Measurements from ENCODE around the gene RECQL5. TPM values are rescaled to one million over a fixed set of nuclear protein-coding genes. Genes with fewer than 3 reads are reported as not detected.

The RECQL5 gene
- polyA plus RNA-seq, 1 experiment: 9.3 TPM

DNA sequence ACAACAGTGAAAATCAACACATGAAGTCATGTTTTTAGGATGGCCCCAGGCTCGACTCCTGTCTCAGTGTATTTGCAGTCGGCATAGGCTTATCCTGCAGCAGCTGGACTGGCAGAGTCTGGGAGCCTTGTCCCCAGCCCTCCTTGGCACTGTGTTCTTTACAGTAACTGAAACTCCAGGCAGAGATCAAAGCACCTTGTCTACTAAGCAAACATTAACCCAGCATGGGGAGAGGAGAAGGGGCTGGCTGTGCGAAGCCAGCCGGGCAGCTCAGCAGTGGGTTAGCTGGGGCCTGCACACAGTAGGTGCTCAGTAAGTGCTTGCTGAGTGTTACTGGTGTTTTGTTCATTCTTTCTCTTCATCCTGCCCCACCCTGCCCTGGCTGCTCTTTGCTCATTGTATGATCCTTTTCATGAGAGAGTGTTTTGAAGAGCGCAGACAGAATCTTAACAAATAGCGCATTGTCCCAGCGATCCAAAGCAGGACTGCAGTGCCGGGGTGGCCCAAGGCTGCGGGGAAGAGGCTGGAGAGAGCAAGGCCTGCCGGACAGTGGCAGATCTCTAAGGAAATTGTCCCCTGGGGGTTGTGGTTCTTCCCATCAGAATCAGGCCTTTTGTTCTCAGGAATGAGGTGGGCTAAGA, 30.8 kb upstream of the RECQL5 start:
- Histone ChIP-seq H3K27me3 (ENCODE audit: control insufficient read depth, insufficient read depth, low read length) (no peaks in the 10 kb centered on the region), H3K9me3 (ENCODE audit: control insufficient read depth, insufficient read depth, low read length) (no peaks in the 10 kb centered on the region; the same call in 1 of the 2 replicates), H3K27ac (ENCODE audit: low read depth, low read length) (no peak overlapping the region), H3K4me3 (ENCODE audit: low read depth, low read length) (no peak overlapping the region)
- TF ChIP-seq, protein P1, sequence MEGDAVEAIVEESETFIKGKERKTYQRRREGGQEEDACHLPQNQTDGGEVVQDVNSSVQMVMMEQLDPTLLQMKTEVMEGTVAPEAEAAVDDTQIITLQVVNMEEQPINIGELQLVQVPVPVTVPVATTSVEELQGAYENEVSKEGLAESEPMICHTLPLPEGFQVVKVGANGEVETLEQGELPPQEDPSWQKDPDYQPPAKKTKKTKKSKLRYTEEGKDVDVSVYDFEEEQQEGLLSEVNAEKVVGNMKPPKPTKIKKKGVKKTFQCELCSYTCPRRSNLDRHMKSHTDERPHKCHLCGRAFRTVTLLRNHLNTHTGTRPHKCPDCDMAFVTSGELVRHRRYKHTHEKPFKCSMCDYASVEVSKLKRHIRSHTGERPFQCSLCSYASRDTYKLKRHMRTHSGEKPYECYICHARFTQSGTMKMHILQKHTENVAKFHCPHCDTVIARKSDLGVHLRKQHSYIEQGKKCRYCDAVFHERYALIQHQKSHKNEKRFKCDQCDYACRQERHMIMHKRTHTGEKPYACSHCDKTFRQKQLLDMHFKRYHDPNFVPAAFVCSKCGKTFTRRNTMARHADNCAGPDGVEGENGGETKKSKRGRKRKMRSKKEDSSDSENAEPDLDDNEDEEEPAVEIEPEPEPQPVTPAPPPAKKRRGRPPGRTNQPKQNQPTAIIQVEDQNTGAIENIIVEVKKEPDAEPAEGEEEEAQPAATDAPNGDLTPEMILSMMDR (IDR thresholded peaks at IDR 0.05; ENCODE audit: low read depth, low read length): no peak
- DNase-seq (ENCODE audit: low read depth, low spot score): no peak
- ChIA-PET POLR2A (no interaction called here), CTCF (no interaction called here)

DNA sequence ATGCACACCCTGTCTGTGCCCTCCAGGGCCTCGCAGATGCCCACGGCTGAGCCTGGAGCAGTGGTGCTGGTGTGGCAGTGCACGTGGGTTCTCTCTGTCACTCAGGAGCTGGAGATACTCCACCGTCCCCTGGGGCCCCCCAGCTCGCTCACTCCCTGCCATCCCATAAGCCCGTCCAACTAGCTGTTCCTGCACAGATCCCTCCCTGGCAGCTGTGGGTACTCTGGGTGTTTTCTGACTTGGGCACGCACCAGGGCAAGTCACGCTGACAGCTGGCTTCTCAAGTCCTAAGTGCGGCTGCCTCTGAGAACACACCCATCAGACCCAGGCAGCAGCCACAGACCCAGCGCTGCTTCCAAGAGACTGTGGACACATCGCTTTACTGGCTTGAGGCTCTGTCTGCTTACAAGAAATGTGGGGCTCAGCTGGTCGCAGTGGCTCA, 28.9 kb upstream of the RECQL5 start:
- Histone ChIP-seq H3K27me3 (ENCODE audit: control insufficient read depth, insufficient read depth, low read length) (no peaks in the 10 kb centered on the region), H3K9me3 (ENCODE audit: control insufficient read depth, insufficient read depth, low read length) (no peaks in the 10 kb centered on the region; the same call in 1 of the 2 replicates), H3K4me3 (ENCODE audit: low read depth, low read length) (no peak overlapping the region), H3K27ac (ENCODE audit: low read depth, low read length) (no peak overlapping the region)
- POLR2A ChIA-PET: interaction anchor here (0.7 kb wide), 1 partner anchor 823 kb away, joined by 5 read pairs; the partner anchor contains the start of gene FDXR
- TF ChIP-seq, protein P1 (IDR thresholded peaks at IDR 0.05; ENCODE audit: low read depth, low read length): no peak
- CTCF ChIA-PET: interaction anchor here (0.9 kb wide), 1 partner anchor 62 kb away, joined by 4 read pairs; no protein-coding TSS in a partner anchor
- DNase-seq (ENCODE audit: low read depth, low spot score): no peak

DNA sequence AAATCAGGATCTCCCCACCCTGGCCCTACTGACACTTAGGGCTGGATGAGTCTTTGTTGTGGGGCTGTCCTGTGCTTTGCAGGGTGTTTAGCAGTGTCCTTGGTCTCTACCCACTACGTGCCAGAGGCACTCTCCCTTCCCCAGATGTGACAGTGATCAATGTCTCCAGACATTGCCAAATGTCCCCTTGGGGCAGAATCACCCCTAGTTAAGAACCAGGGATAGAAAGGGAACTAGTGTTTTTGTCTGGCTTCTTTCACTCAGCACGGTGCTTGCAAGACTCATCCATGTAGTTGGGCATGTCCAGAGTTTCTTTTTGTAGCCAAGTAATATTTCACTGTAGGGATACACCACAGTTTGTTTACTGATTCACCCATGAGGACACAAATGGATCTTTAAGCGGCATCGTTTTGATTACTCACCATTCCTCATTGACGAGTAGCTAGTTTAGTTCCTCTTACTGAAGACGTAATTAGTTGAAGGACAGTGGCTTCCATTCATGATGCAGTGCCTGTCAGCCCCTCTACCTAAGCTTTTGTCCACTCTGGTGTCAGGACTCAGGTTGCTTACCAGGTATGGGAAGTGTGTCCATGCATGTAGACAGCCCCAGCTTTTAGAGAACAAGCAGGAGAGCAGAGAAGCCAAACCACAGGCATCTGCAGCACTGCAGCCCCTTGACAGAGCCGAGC, 28.3 kb upstream of the RECQL5 start:
- no peak for DNase-seq (ENCODE audit: low read depth, low spot score)
- CTCF ChIA-PET: interaction anchor here (0.9 to 3.1 kb wide), 2 partner anchors 61 to 62 kb away, joined by 4 to 11 read pairs; partner anchors contain the start of gene SMIM5
- H3K9me3 ChIP-seq (ENCODE audit: control insufficient read depth, insufficient read depth, low read length): no peaks in the 10 kb centered on the region; the same call in 1 of the 2 replicates
- no peak overlapping the region for H3K4me3 ChIP-seq (ENCODE audit: low read depth, low read length)
- TF ChIP-seq, protein P1 (IDR thresholded peaks at IDR 0.05; ENCODE audit: low read depth, low read length): no peak
- H3K27me3 ChIP-seq (ENCODE audit: control insufficient read depth, insufficient read depth, low read length): no peaks in the 10 kb centered on the region
- no peak overlapping the region for H3K27ac ChIP-seq (ENCODE audit: low read depth, low read length)
- POLR2A ChIA-PET: no interaction called here

DNA sequence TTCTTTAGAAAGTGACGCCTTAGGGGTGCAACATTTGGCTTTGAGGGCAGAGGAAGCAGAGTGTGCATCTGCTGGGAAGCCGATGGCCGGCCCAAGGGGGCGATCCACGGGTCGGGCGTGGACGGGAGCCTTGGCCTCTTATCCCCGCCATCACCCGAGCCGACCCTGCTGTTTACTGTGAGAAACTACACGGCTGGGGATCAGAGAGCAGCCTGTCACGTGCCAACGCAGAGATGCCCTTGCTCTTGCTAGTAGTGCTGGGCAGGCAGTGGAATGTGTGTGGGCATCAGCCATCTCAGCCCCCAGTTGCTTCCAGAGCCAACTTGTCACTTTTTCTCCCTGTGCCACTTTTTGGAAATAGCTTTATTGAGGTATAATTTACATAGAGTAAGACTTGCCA, 27.6 kb upstream of the RECQL5 start:
- CTCF ChIA-PET: interaction anchor here (3.1 kb wide), 1 partner anchor 62 kb away, joined by 11 read pairs; the partner anchor contains the start of gene SMIM5
- Histone ChIP-seq H3K9me3 (ENCODE audit: control insufficient read depth, insufficient read depth, low read length) (no peaks in the 10 kb centered on the region; the same call in 1 of the 2 replicates), H3K4me3 (ENCODE audit: low read depth, low read length) (no peak overlapping the region), H3K27ac (ENCODE audit: low read depth, low read length) (no peak overlapping the region), H3K27me3 (ENCODE audit: control insufficient read depth, insufficient read depth, low read length) (no peaks in the 10 kb centered on the region)
- POLR2A ChIA-PET: no interaction called here
- TF ChIP-seq, protein P1 (IDR thresholded peaks at IDR 0.05; ENCODE audit: low read depth, low read length): no peak
- no peak for DNase-seq (ENCODE audit: low read depth, low spot score)
